ENCODE data around the gene LENG1.

LENG1 gene

DNA sequence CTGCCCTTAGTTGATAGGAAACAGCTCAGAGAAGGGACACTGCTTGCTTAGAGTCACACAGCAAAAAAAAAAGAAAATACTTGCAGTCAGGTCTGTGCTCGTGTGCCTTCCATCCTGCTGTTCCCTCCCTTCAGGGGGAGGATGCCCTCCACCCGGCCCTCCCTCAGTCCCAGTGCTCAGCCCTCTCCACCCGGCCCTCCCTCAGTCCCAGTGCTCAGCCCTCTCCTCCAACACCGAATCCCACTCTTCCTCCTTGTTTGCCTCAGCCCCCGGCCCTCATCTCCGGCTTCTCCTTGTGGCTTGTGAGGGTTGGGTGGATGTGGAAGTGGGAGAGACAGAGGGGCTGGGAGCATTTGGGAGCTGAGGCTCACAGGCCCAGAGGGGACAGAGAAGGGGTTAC lies 49.9 kb downstream of the LENG1 start:
- DNase-seq (ENCODE audit: low read depth), result no peak

- DNase-seq (ENCODE audit: low read depth), result no peak
These were observed 51.0 kb downstream of the LENG1 start for GRCh38 chr19:54108496-54108895.

- DNase-seq (ENCODE audit: low read depth), result no peak
These were observed 51.5 kb downstream of the LENG1 start for GRCh38 chr19:54107876-54108490.

DNA sequence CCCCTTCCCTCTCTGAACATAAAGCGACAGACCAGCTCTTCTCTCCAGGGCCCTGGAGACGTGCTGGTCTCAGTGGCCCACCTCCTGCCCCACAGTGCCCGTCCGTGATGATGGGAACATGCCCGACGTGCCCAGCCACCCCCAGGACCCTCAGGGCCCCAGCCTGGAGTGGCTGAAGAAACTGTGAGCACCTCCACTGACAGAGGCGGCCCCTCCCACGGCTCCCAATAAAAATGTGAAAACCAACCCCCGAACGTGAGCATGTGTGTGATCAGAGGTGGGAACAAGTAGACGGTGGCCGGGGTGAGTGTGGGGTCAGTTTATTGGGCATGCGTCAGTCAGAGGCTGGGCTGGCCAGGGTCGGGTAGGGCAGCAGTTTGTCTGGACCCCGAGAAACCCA lies 52.8 kb downstream of the LENG1 start:
- DNase-seq (ENCODE audit: low read depth), result no peak

- no peak for DNase-seq (ENCODE audit: low read depth)
These were observed 53.7 kb downstream of the LENG1 start for GRCh38 chr19:54105796-54106195.
